IMR-90 (cell line): ENCODE data around the gene TMEM158. TPM values are rescaled to one million over a fixed set of nuclear protein-coding genes. Genes with fewer than 3 reads are reported as not detected.

Source experiments
- ATAC-seq: fragments of 200-7000 bp; cut with Tn5 transposase; 2 replicates; pipeline ENCODE4 v1.9.1; 2020; ENCODE audit warnings: low read depth, mild to moderate bottlenecking, moderate library complexity
- BruUV-seq: library from RNA; stranded (reverse); fragments of 400-500 nt; replicated peaks from 2 replicates; lab custom pipeline; 2021; lab: Mats Ljungman, UMichigan
- CTCF ChIA-PET: fragments of 300-600 bp; formaldehyde crosslinking; extraction: SDS; loops from one replicate; lab custom pipeline; 2021; ENCODE audit warnings: antibody characterized with exemption; lab: Yijun Ruan, JAX
- POLR2A ChIA-PET: fragments of 300-600 bp; sonication (Branson Sonifier 250); formaldehyde crosslinking; loops from one replicate; lab custom pipeline; 2022; ENCODE audit warnings: antibody characterized with exemption; ENCODE audit not compliant: unreplicated experiment; lab: Charles Lee
- DNase-seq: peaks from one replicate; pipeline ENCODE4 v3.0.0; 2013
- H2AFZ ChIP-seq: replicated peaks from 2 replicates; pipeline ENCODE3; 2013; ENCODE audit warnings: low read length, mild to moderate bottlenecking; ENCODE audit not compliant: poor library complexity
- H2AK5ac ChIP-seq: 2 replicates; pipeline ENCODE4 v1.6.1; 2013; ENCODE audit warnings: low read depth, low read length, inconsistent platforms
- H2AK9ac ChIP-seq: replicated peaks from 2 replicates; pipeline ENCODE3; 2013; ENCODE audit warnings: mild to moderate bottlenecking, low read depth, low read length, moderate library complexity; ENCODE audit not compliant: poor library complexity
- H2BK120ac ChIP-seq: 2 replicates; pipeline ENCODE4 v1.6.1; 2013; ENCODE audit warnings: low read depth, low read length, inconsistent platforms
- H2BK15ac ChIP-seq: 3 replicates; pipeline ENCODE4 v1.6.1; 2013; ENCODE audit warnings: low read depth, low read length, inconsistent platforms
- H2BK20ac ChIP-seq: 2 replicates; pipeline ENCODE4 v1.6.1; 2013; ENCODE audit warnings: low read depth, mild to moderate bottlenecking, inconsistent platforms, low read length, moderate library complexity
- H2BK5ac ChIP-seq: 2 replicates; pipeline ENCODE4 v1.6.1; 2013; ENCODE audit warnings: mild to moderate bottlenecking, low read depth, low read length, inconsistent platforms; ENCODE audit not compliant: poor library complexity, severe bottlenecking
- H3K14ac ChIP-seq: replicated peaks from 2 replicates; pipeline ENCODE4 v1.6.1; 2013; ENCODE audit warnings: low read depth, low read length, inconsistent platforms
- H3K18ac ChIP-seq: 2 replicates; pipeline ENCODE4 v1.6.1; 2013; ENCODE audit warnings: low read depth, low read length, control low read depth
- H3K23ac ChIP-seq: 2 replicates; pipeline ENCODE4 v1.6.1; 2013; ENCODE audit warnings: low read depth, low read length, inconsistent platforms
- H3K27ac ChIP-seq: 2 replicates; pipeline ENCODE4 v1.5.1; 2013; ENCODE audit warnings: mild to moderate bottlenecking, control low read depth, low read length; ENCODE audit not compliant: insufficient read depth
- H3K27me3 ChIP-seq: 2 replicates; pipeline ENCODE4 v1.6.1; 2013; ENCODE audit warnings: low read length; ENCODE audit not compliant: control insufficient read depth, insufficient read depth
- H3K36me3 ChIP-seq: 2 replicates; pipeline ENCODE4 v1.6.1; 2013; ENCODE audit warnings: low read length, mixed read lengths; ENCODE audit not compliant: control insufficient read depth, insufficient read depth
- H3K4ac ChIP-seq: 2 replicates; pipeline ENCODE4 v1.6.1; 2013; ENCODE audit warnings: low read depth, low read length, inconsistent platforms
- H3K4me1 ChIP-seq: 2 replicates; pipeline ENCODE4 v1.6.1; 2013; ENCODE audit warnings: low read length, mixed read lengths; ENCODE audit not compliant: control insufficient read depth, insufficient read depth
- H3K4me2 ChIP-seq: 2 replicates; pipeline ENCODE4 v1.6.1; 2013; ENCODE audit warnings: low read depth, mild to moderate bottlenecking, control low read depth, low read length, moderate library complexity
- H3K4me3 ChIP-seq: 2 replicates; pipeline ENCODE4 v1.5.1; 2013; ENCODE audit warnings: low read depth, mild to moderate bottlenecking, control low read depth, low read length, moderate library complexity; ENCODE audit not compliant: insufficient read depth
- H3K56ac ChIP-seq: 2 replicates; pipeline ENCODE4 v1.6.1; 2013; ENCODE audit warnings: low read length, inconsistent platforms; ENCODE audit not compliant: insufficient read depth; ENCODE audit errors: extremely low read depth
- H3K79me1 ChIP-seq, 2 experiments: 2 replicates each; pipeline ENCODE4 v1.6.1; 2013; ENCODE audit warnings: low read length in 2 of 2, inconsistent platforms in 1 of 2, low read depth in 1 of 2
- H3K9ac ChIP-seq: 2 replicates; pipeline ENCODE4 v1.6.1; 2013; ENCODE audit warnings: low read depth, low read length, control low read depth
- H3K9me1 ChIP-seq: 2 replicates; pipeline ENCODE4 v1.6.1; 2013; ENCODE audit warnings: low read length, inconsistent platforms; ENCODE audit not compliant: insufficient read depth
- H3K9me3 ChIP-seq: 2 replicates; pipeline ENCODE4 v1.6.1; 2013; ENCODE audit warnings: low read length; ENCODE audit not compliant: control insufficient read depth, insufficient read depth
- H4K20me1 ChIP-seq: 2 replicates; pipeline ENCODE4 v1.6.1; 2013; ENCODE audit warnings: low read length, inconsistent platforms; ENCODE audit not compliant: insufficient read depth
- H4K5ac ChIP-seq: 2 replicates; pipeline ENCODE4 v1.6.1; 2013; ENCODE audit warnings: mild to moderate bottlenecking, low read depth, low read length, control low read depth
- H4K8ac ChIP-seq, 2 experiments: 2 replicates each; pipeline ENCODE4 v1.6.1; 2013; ENCODE audit warnings: low read depth in 2 of 2, low read length in 2 of 2, control low read depth in 1 of 2, inconsistent platforms in 1 of 2
- H4K91ac ChIP-seq: 2 replicates; pipeline ENCODE4 v1.6.1; 2013; ENCODE audit warnings: low read depth, low read length, inconsistent platforms; ENCODE audit not compliant: insufficient read depth
- BHLHE40 ChIP-seq: fragments of 150-350 bp; IDR thresholded peaks from 2 replicates; pipeline ENCODE4 v1.6.1; 2016; ENCODE audit warnings: mild to moderate bottlenecking, low read depth, low read length
- CHD1 ChIP-seq: IDR thresholded peaks from 2 replicates; pipeline ENCODE4 v1.6.1; 2012; ENCODE audit warnings: low read depth, low read length, improper control_type of control experiment
- CTCF ChIP-seq: conservative IDR thresholded peaks from 2 replicates; pipeline ENCODE4 v1.5.1; 2012; ENCODE audit warnings: mild to moderate bottlenecking, low read depth, low read length, improper control_type of control experiment
- FOS ChIP-seq: fragments of 150-350 bp; IDR thresholded peaks from 2 replicates; pipeline ENCODE4 v1.6.1; 2016; ENCODE audit warnings: low read depth, low read length
- SMC3 ChIP-seq: fragments of 150-350 bp; IDR thresholded peaks from 2 replicates; pipeline ENCODE4 v1.6.1; 2016; ENCODE audit warnings: low read depth, mild to moderate bottlenecking, antibody characterized with exemption, low read length, moderate library complexity
- WGBS, 2 experiments: methylation state at CpG; one replicate each; pipeline versions ENCODE4 v1.1.5 to v1.1.7; 2013; ENCODE audit warnings: missing lambda C conversion rate in 2 of 2; ENCODE audit not compliant: insufficient read length in 1 of 2; ENCODE audit errors: extremely low coverage in 2 of 2; 5-methylcytosine and 5-hydroxymethylcytosine counted together
- dilution Hi-C: fragments of 300-500 bp; cut with HindIII; formaldehyde crosslinking; loops from one replicate; pipeline ENCODE4 v1.14.3; 2018; ENCODE audit warnings: low sequenced_read_pairs; ENCODE audit not compliant: unreplicated experiment
- in situ Hi-C: fragments of 300-500 bp; cut with MboI; formaldehyde crosslinking; loops from 3 replicates; pipeline ENCODE4 v1.14.3; 2019; ENCODE audit warnings: low sequenced_read_pairs, inconsistent platforms, mixed read lengths
- intact Hi-C: fragments of 100-400 bp; cut with micrococcal nuclease; formaldehyde crosslinking; loops from 2 replicates; pipeline ENCODE4 v1.10.0; 2022
- polyA plus RNA-seq, 3 experiments: library from polyadenylated mRNA; depleted of rRNA; stranded (reverse); fragments of >200 nt; gene quantifications; 2 replicates each; pipeline ENCODE4 v1.2.3, GENCODE V29; 2012; ENCODE audit warnings: low replicate concordance in 1 of 3
- total RNA-seq: library from RNA; depleted of rRNA; stranded (reverse); fragments of >200 nt; gene quantifications from 2 replicates; pipeline ENCODE4 v1.2.3, GENCODE V29; 2012

Gene TMEM158
- total and polyA plus RNA-seq, 2 of the 4 experiments (the other 2 are of a cell fraction): 1.6 to 16.4 TPM

GRCh38 chr3:45185461-45185860, 40.6 kb downstream of the TMEM158 start:
- dilution Hi-C loops: no loop called here

More at GRCh38 chr3:45185461-45185860, 40.6 kb downstream of the TMEM158 start:
- no peaks in the 10 kb centered on the region for H4K20me1 ChIP-seq
- in situ Hi-C loops: no loop called here
- peak overlapping the region; percentile 75; the same call in 1 of the 2 replicates for H2AK5ac ChIP-seq
- H2BK5ac ChIP-seq: no peak overlapping the region
- CTCF ChIA-PET: no interaction called here
- H3K9ac ChIP-seq: no peak overlapping the region
- no peak for TF ChIP-seq CHD1
- TF ChIP-seq BHLHE40: no peak
- TF ChIP-seq CTCF: no peak
- TF ChIP-seq SMC3: no peak
- no peak for TF ChIP-seq FOS
- peak overlapping the region; percentile 27 for H2BK20ac ChIP-seq
- peak overlapping the region in 1 of 2 experiments; percentile 39; a peak in 1 of 4 replicates for H4K8ac ChIP-seq
- no TSS peak for BruUV-seq
- peak overlapping the region; percentile 44; the same call in 1 of the 2 replicates for H3K18ac ChIP-seq
- peaks cover 13% of the 10 kb centered on the region for H3K9me1 ChIP-seq
- H3K4me2 ChIP-seq: no peak overlapping the region
- WGBS, 2 experiments: 90% methylated on average over 2 of the region's 5 CpGs; no CpG with 5 or more reads in 1 of the 2 experiments
- no peaks in the 10 kb centered on the region for H3K27me3 ChIP-seq
- no peak overlapping the region for H3K4me3 ChIP-seq
- intact Hi-C loops: no loop called here
- H3K56ac ChIP-seq: no peak overlapping the region
- H3K4me1 ChIP-seq: peaks cover 10% of the 10 kb centered on the region
- DNase-seq (no peak), ATAC-seq (no peak)
- H4K5ac ChIP-seq: 0 out of 2 replicates have a peak overlapping the region, but pooled peaks have one; percentile 19
- H3K4ac ChIP-seq: peak overlapping the region; percentile 24
- H2AFZ ChIP-seq: no peak overlapping the region
- no peaks in the 10 kb centered on the region for H3K79me1 ChIP-seq
- no peak overlapping the region for H3K23ac ChIP-seq
- peak overlapping the region; percentile 49; the same call in 2 of the 3 replicates for H2BK15ac ChIP-seq
- H3K9me3 ChIP-seq: no peaks in the 10 kb centered on the region
- no peaks in the 10 kb centered on the region for H3K36me3 ChIP-seq
- POLR2A ChIA-PET: no interaction called here
- no peak overlapping the region for H3K27ac ChIP-seq
- peak overlapping the region; percentile 13; the same call in 1 of the 2 replicates for H3K14ac ChIP-seq
- peak overlapping the region; percentile 39 for H2BK120ac ChIP-seq
- 0 out of 2 replicates have a peak overlapping the region, but pooled peaks have one; percentile 48 for H4K91ac ChIP-seq
- H2AK9ac ChIP-seq: no peak overlapping the region
